Heart right ventricle (tissue), 16 donors: ENCODE data around the gene DYNC1I2. TPM values are rescaled to one million over a fixed set of nuclear protein-coding genes. Genes with fewer than 3 reads are reported as not detected.

Experiments
- ATAC-seq, 8 donors: fragments of 200-7000 bp; cut with Tn5 transposase; one replicate each; pipeline ENCODE4 v1.9.1; 2020; ENCODE audit warnings: mild to moderate bottlenecking in 8 of 8, moderate library complexity in 8 of 8, moderate number of reproducible peaks in 1 of 8
- DNase-seq, 2 donors: peaks; one replicate each; pipeline ENCODE4 v3.0.0-alpha.2; 2020
- H3K27ac ChIP-seq, 10 donors: fragments of 200-600 bp; sonication (generic) in 2 of 10; one replicate each; pipeline versions ENCODE4 v1.5.0 to v1.8.0; 2020 to 2022; ENCODE audit warnings: mild to moderate bottlenecking in 3 of 10
- H3K27me3 ChIP-seq, 7 donors: fragments of 200-600 bp; one replicate each; pipeline ENCODE4 v1.8.0; 2021 to 2022; ENCODE audit warnings: mild to moderate bottlenecking in 2 of 7
- H3K36me3 ChIP-seq, 9 donors: fragments of 200-600 bp; sonication (generic) in 1 of 9; one replicate each; pipeline versions ENCODE4 v1.5.0 to v1.8.0; 2020 to 2022; ENCODE audit warnings: mild to moderate bottlenecking in 2 of 9
- H3K4me1 ChIP-seq, 9 donors: fragments of 200-600 bp; sonication (generic) in 1 of 9; one replicate each; pipeline versions ENCODE4 v1.5.0 to v1.8.0; 2020 to 2022; ENCODE audit warnings: mild to moderate bottlenecking in 4 of 9
- H3K4me3 ChIP-seq, 10 donors: fragments of 200-600 bp; sonication (generic) in 2 of 10; one replicate each; pipeline versions ENCODE4 v1.5.0 to v1.8.0; 2020 to 2022; ENCODE audit warnings: mild to moderate bottlenecking in 7 of 10, moderate library complexity in 2 of 10
- H3K9me3 ChIP-seq, 11 donors: fragments of 200-600 bp in 10 of 11; sonication (generic) in 2 of 11; one replicate each; pipeline versions ENCODE4 v1.5.0 to v1.8.0; 2013 to 2022; ENCODE audit warnings: mild to moderate bottlenecking in 2 of 11, control low read depth in 1 of 11, moderate library complexity in 1 of 11
- WGBS, 2 donors: extraction: QIAGEN DNeasy Blood & Tissue Kit; methylation state at CpG; one replicate each; pipeline ENCODE4 v1.1.7; 2013; ENCODE audit warnings: inconsistent platforms in 1 of 2; 5-methylcytosine and 5-hydroxymethylcytosine counted together
- intact Hi-C, 10 donors: fragments of 100-400 bp; cut with DNase I; formaldehyde crosslinking; loops; one replicate each; pipeline versions ENCODE4 v1.11.1 to v1.14.2; 2022
- polyA plus RNA-seq, 2 donors: library from polyadenylated mRNA; stranded (reverse); fragments of 200-250 nt; gene quantifications; one replicate each; pipeline ENCODE4 v1.2.3, GENCODE V29; 2013
- total RNA-seq, 10 donors: library from RNA; stranded (reverse); fragmentation: NEBNext Ultra II Directional in 3 of 10; extraction: Animal tissue kit (Norgen Biotek cat#: 25700) in 3 of 10; gene quantifications; one replicate each; pipeline versions ENCODE4 v1.2.1 to v1.2.4, GENCODE V29; 2021 to 2023
- TF ChIP-seq, protein P1 (sequence below), 9 donors: fragments of 200-600 bp; sonication (generic) in 2 of 9; IDR thresholded peaks; one replicate each; pipeline versions ENCODE4 v1.5.0 to v1.8.0; 2021 to 2022; ENCODE audit warnings: antibody characterized with exemption in 9 of 9, mild to moderate bottlenecking in 5 of 9, moderate library complexity in 1 of 9
- donor health status: Arrhythmogenic right ventricular cardiomyopathy.
- donor health status: ischemic (EF 13 %, LVEDD 7.1; RV severe dilation, severe dysfunction).
- donor health status: healthy with polysubstance abuse.
- donor health status: DM: no; HTN: yes; CAD: no.
- donor health status: DM: no; HTN: no; CAD: no.
- donor health status: ischemic (EF 25% LVEDD 6.9; RV normal size, moderate dysfunction).
- donor health status: ischemic (EF 25% LVEDD 5.7; RV mildly dilated, moderate dysfunction).
- donor health status: healthy.
- donor health status: DM: yes; HTN: yes; CAD: no.
- donor health status: Ischemic cardiomyopathy.
- donor health status: ischemic (EF 35%, LVEDD 5.7; RV mildly dilated, moderate dysfunction).
- donor health status: nonischemic (EF 11% LVEDD 7.7; RV severe dilation, severe dysfunction).
- donor health status: DM: yes; HTN: yes; CAD: no.
- donor health status: PGD.
- donor health status: ischemic (EF 29% LVEDD 5.4; RV normal size, mild dysfunction).
- donor health status: nonischemic (EF 23%, LVEDD 6.1; RV moderate dilation, normal function).

Gene DYNC1I2
- total and polyA plus RNA-seq, 12 donors: 63.3 to 81.4 (median 74.8) TPM

DNA sequence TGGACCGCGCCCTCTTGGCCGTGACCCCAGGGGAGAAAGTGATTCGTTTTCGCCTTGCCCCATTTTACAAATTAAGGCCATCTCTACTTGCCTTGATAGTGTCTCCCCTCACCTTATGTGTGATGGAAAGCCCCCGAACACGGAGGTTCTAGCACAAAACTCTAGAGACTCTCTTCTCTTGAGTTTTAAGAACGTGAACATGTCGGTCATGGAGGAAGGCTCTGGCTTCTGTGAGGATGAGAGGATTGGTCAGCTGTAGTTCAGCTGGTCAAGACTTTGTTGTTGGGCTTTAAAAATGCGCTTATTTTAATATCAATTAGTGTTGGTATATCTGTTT, 828 bp downstream of the DYNC1I2 start:
- intact Hi-C loops: loop anchor here in 2 of 10 donors (5.0 kb wide), 2 partner anchors 256 to 761 kb away; partner anchors contain the start of genes DCAF17 (in 1 of the 2), GORASP2 (in 1 of the 2) and METTL8 (in 1 of the 2)
- ATAC-seq: peak in 5 of 8 donors; percentile 6 to 29 (median 8)

DNA sequence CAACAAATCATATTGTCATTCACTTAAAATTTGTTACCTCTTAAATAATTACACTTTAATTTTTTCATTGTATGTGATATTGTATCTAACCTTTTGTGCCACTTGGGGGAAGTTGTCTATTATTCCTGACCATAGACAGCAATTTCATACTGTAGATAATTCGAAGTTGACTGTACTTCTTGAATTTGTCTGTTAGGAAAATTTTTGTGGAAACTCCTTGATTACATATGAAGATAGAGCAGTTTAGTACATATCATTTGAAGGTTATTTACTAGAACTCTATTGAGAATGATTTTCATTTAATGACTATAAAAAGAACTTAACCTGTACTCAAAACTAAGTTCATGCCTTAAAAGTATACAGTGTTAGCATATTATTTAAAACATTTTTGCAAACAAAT, 5.1 kb downstream of the DYNC1I2 start:
- Histone ChIP-seq H3K9me3 (no peaks in the 10 kb centered on the region), H3K36me3 (peaks cover 0 to 73% (median 10%) of the 10 kb centered on the region in 9 donors), H3K27ac (no peak overlapping the region), H3K27me3 (no peaks in the 10 kb centered on the region), H3K4me3 (no peak overlapping the region), H3K4me1 (peaks cover 0 to 42% (median 19%) of the 10 kb centered on the region in 9 donors)
- DNase-seq (no peak), ATAC-seq (no peak)
- TF ChIP-seq, protein P1, sequence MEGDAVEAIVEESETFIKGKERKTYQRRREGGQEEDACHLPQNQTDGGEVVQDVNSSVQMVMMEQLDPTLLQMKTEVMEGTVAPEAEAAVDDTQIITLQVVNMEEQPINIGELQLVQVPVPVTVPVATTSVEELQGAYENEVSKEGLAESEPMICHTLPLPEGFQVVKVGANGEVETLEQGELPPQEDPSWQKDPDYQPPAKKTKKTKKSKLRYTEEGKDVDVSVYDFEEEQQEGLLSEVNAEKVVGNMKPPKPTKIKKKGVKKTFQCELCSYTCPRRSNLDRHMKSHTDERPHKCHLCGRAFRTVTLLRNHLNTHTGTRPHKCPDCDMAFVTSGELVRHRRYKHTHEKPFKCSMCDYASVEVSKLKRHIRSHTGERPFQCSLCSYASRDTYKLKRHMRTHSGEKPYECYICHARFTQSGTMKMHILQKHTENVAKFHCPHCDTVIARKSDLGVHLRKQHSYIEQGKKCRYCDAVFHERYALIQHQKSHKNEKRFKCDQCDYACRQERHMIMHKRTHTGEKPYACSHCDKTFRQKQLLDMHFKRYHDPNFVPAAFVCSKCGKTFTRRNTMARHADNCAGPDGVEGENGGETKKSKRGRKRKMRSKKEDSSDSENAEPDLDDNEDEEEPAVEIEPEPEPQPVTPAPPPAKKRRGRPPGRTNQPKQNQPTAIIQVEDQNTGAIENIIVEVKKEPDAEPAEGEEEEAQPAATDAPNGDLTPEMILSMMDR (IDR thresholded peaks at IDR 0.05): no peak
- intact Hi-C loops: no loop called here
- 87 to 88% methylated on average over 1 of the region's 1 CpG for WGBS, 2 donors

More for the DNA sequence above, 828 bp downstream of the DYNC1I2 start:
- TF ChIP-seq, protein P1 (IDR thresholded peaks at IDR 0.05): no peak
- Histone ChIP-seq H3K27me3 (no peaks in the 10 kb centered on the region), H3K36me3 (peaks cover 0 to 32% (median 0%) of the 10 kb centered on the region in 9 donors), H3K4me3 (peak overlapping the region; percentile 70 to 97 (median 85)), H3K27ac (peak overlapping the region; percentile 78 to 92 (median 90)), H3K4me1 (peaks cover 0 to 37% (median 19%) of the 10 kb centered on the region in 9 donors), H3K9me3 (no peaks in the 10 kb centered on the region)
- no peak for DNase-seq
- 0 to 1% methylated on average over 10 of the region's 10 CpGs for whole genome bisulfite sequencing, 2 donors

DNA sequence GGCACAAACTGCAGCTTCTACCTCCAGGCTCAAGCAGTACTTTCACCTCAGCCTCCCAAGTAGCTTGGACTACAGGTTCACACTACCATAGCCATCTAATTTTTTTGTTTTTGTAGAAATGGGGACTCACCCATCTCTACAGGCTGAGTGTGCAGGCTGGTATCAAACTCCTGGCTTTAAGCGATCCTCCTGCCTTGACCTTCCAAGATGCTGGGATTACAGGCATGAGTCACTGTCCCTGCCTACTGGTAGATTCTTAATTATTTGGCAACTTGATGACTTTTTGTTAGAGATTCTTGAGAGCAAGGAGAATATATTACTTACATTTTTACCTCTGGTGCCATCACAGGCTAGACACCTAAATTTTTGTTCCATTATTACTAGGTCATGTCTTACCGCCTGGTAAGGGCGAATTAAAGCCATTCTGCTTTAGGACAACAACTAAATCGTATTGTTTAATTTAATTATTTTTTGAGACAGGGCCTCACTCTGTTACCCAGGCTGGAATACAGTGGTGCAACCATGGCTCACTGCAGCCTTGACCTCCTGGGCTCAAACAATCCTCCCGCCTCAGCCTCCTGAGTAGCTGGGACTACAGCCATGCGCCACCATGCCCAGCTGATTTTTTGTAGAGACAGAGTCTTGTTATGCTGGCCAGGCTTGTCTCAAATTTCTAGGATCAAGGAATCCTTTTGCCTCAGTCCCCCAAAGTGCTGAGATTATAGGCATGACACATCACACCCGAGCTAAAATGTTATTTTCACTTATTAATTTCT, 15.7 kb downstream of the DYNC1I2 start:
- H3K36me3 ChIP-seq: peaks cover 0 to 45% (median 0%) of the 10 kb centered on the region in 9 donors
- no peak overlapping the region for H3K4me3 ChIP-seq
- peaks cover 4 to 52% (median 24%) of the 10 kb centered on the region in 9 donors for H3K4me1 ChIP-seq
- TF ChIP-seq, protein P1 (IDR thresholded peaks at IDR 0.05): no peak
- WGBS, 2 donors: 92 to 96% methylated on average over 7 of the region's 7 CpGs
- H3K9me3 ChIP-seq: no peaks in the 10 kb centered on the region
- ATAC-seq: no peak
- DNase-seq: no peak
- H3K27me3 ChIP-seq: no peaks in the 10 kb centered on the region
- peak overlapping the region in 3 of 10 donors; percentile 52 to 68 (median 57) for H3K27ac ChIP-seq
- intact Hi-C loops: loop anchor here in 8 of 10 donors (5.0 to 10.0 kb wide), 5 partner anchors 399 to 762 kb away; partner anchors contain the start of gene DLX2 (in 4 of the 8)

DNA sequence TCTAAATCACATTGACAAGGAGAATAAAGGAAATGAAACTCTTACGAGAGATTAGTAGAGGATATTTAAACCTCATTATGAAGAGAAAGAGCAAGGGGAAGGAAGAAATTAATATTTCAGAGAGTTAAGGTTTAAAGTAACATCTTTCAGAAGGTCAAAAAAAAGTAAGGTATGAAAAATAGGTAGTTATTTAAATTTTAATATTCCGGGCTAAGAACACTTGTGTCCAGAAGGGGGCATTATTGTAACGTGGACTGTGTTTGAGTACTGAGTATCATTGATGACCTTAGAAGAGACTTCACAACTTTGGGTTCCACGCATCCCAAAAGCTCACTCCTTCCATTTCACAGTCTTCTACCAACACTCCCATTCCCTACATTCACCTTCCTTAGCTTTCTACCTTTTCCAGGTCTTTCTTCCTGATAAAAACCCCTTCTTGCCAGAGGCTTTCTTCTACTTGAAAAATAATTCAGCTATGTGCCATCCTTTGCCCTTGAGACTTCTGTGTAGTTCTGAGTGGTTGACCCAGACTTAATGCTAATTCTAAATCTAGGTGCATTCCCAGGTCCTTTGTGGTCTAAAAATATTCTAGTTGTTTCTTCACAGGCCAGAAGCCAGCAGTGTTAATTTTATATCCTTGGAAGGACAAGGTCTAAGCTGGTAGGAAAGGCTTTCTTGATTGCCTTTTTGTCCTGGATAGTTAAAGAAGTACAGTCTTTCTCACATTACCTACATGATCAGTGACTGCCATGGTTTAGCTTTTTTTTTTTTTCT, 16.5 kb downstream of the DYNC1I2 start:
- DNase-seq (no peak), ATAC-seq (peak in 7 of 8 donors; percentile 28 to 73 (median 59))
- Histone ChIP-seq H3K4me1 (peaks cover 4 to 52% (median 24%) of the 10 kb centered on the region in 9 donors), H3K36me3 (peaks cover 0 to 48% (median 3%) of the 10 kb centered on the region in 9 donors), H3K4me3 (no peak overlapping the region), H3K27ac (peak overlapping the region in 7 of 10 donors; percentile 4 to 68 (median 57)), H3K27me3 (no peaks in the 10 kb centered on the region), H3K9me3 (no peaks in the 10 kb centered on the region)
- WGBS, 2 donors: 64 to 66% methylated on average over 4 of the region's 4 CpGs
- intact Hi-C loops: loop anchor here in 8 of 10 donors (5.0 to 10.0 kb wide), 5 partner anchors 399 to 761 kb away; partner anchors contain the start of gene DLX2 (in 4 of the 8)
- TF ChIP-seq, protein P1 (IDR thresholded peaks at IDR 0.05): peak; percentile 19 to 61 (median 51)
